Epithelial cell of proximal tubule (primary cell): ENCODE results near the gene HIGD1B. TPM values are rescaled to one million over a fixed set of nuclear protein-coding genes. Genes with fewer than 3 reads are reported as not detected.
"Not testable (repeated sequence)": the region's sequence is repeated elsewhere in the genome, so short reads cannot be mapped to it uniquely, and the experiment has no call there.

Source experiments
- DNase-seq: peaks from one replicate; pipeline ENCODE4 v3.0.0-alpha.2; 2011; ENCODE audit warnings: low read depth
- H3K4me3 ChIP-seq: 2 replicates; pipeline ENCODE4 v1.5.1; 2011; ENCODE audit warnings: low read depth, mild to moderate bottlenecking, low read length
- CTCF ChIP-seq: conservative IDR thresholded peaks from 2 replicates; pipeline ENCODE4 v1.5.1; 2012; ENCODE audit warnings: low read depth, mild to moderate bottlenecking, low read length
- total RNA-seq: library from RNA; depleted of rRNA; stranded (reverse); fragments of >200 nt; gene quantifications from 2 replicates; pipeline ENCODE4 v1.2.3, GENCODE V29; 2015

HIGD1B gene
- total RNA-seq, 1 donor from 2014 or later = not detected

DNA sequence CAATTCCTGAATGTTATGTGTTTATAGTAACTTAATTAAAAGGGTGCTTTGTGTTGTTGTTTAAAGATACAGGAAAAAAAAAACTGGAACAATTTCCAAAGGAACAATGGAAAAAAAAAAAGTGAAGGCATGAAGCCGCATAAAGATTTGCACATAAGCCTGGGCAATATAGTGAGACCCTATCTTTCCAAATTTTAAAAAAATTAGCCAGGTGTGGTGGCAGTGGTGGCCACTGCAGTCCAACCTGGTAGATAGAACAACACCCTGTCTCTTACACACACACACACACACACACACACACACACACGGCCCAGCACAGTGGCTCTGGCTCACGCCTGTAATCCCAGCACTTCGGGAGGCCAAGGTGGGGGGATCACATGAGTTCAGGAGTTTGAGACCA is 39.5 kb upstream of the HIGD1B start:
- H3K4me3 ChIP-seq = no peak overlapping the region
- DNase-seq = no peak
- no peak for TF ChIP-seq CTCF

GRCh38 chr17:44808656-44809388 is 38.9 kb upstream of the HIGD1B start:
- not testable (repeated sequence) for DNase-seq, H3K4me3 ChIP-seq

GRCh38 chr17:44812263-44812662 is 35.4 kb upstream of the HIGD1B start:
- H3K4me3 ChIP-seq = no peak overlapping the region
- no peak for TF ChIP-seq CTCF
- DNase-seq = no peak

DNA sequence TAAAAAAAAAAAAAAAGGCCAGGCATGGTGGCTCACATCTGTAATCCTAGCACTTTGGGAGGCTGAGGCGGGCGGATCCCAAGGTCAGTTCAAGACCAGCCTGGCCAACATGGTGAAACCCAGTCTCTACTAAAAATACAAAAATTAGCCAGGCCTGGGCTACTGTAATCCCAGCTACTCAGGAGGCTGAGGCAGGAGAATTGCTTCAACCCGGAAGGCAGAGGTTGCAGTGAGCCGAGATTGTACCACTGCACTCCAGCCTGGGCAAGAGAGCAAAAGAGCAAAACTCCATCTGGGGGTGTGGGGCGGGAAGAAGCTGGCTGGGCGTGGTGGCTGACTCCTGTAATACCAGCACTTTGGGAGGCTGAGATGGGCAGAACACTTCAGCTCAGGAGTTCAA is 29.2 kb upstream of the HIGD1B start:
- H3K4me3 ChIP-seq, DNase-seq: not testable (repeated sequence)

- DNase-seq = peak; percentile 88
- no peak overlapping the region for H3K4me3 ChIP-seq
- TF ChIP-seq CTCF = no peak
These were observed 27.0 kb upstream of the HIGD1B start for GRCh38 chr17:44820631-44821212.

DNA sequence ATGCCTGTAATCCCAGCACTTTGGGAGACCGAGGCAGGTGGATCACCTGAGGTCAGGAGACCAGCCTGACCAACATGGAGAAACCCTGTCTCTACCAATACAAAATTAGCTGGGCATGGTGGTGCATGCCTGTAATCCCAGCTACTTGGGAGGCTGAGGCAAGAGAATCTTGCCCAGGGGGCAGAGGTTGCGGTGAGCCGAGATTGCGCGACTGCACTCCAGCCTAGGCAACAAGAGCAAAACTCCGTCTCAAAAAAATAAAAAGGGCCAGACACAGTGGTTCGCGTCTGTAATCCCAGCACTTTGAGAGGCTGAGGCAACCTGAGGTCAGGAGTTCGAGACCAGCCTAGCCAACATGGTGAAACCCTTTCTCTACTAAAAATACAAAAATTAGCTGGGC is 22.4 kb upstream of the HIGD1B start:
- not testable (repeated sequence) for DNase-seq

GRCh38 chr17:44826123-44826790 is 21.4 kb upstream of the HIGD1B start:
- TF ChIP-seq CTCF = no peak
- H3K4me3 ChIP-seq = no peak overlapping the region
- peak; percentile 52 for DNase-seq

More for the DNA sequence above, 22.4 kb upstream of the HIGD1B start:
- not testable (repeated sequence) for H3K4me3 ChIP-seq

- no peak for DNase-seq
- peak overlapping the region; percentile 70 for H3K4me3 ChIP-seq
- TF ChIP-seq CTCF = no peak
These were observed 19.8 kb upstream of the HIGD1B start for GRCh38 chr17:44827863-44828262.
